Liver (tissue), 3 donors: ENCODE results near the gene TMEM213.

Experiments used
- ATF3 ChIP-seq: IDR thresholded peaks from 2 replicates; pipeline ENCODE4 v1.6.1; 2016; ENCODE audit warnings: antibody characterized with exemption
- FOXA1 ChIP-seq: IDR thresholded peaks from 2 replicates; pipeline ENCODE4 v1.6.1; 2016; ENCODE audit warnings: antibody characterized with exemption
- GABPA ChIP-seq, 2 donors: IDR thresholded peaks in 1 of 2; conservative IDR thresholded peaks in 1 of 2; 2 replicates each; pipeline ENCODE4 v1.6.1; 2016; ENCODE audit warnings: antibody characterized with exemption in 2 of 2, mild to moderate bottlenecking in 1 of 2, moderate library complexity in 1 of 2
- HNF4A ChIP-seq, 2 donors: conservative IDR thresholded peaks; 2 replicates each; pipeline ENCODE4 v1.6.1; 2016; ENCODE audit warnings: antibody characterized with exemption in 2 of 2, mild to moderate bottlenecking in 2 of 2
- JUND ChIP-seq, 2 donors: IDR thresholded peaks; 2 replicates each; pipeline ENCODE4 v1.6.1; 2016; ENCODE audit warnings: antibody characterized with exemption in 2 of 2
- MAX ChIP-seq: IDR thresholded peaks from 2 replicates; pipeline ENCODE4 v1.6.1; 2016; ENCODE audit warnings: antibody characterized with exemption
- RAD21 ChIP-seq, 2 donors: IDR thresholded peaks; 2 replicates each; pipeline ENCODE4 v1.6.1; 2016; ENCODE audit warnings: antibody characterized with exemption in 2 of 2, mild to moderate bottlenecking in 2 of 2
- RXRA ChIP-seq, 2 donors: IDR thresholded peaks; 2 replicates each; pipeline ENCODE4 v1.6.1; 2017 to 2018; ENCODE audit warnings: antibody characterized with exemption in 2 of 2, mild to moderate bottlenecking in 1 of 2
- TAF1 ChIP-seq: conservative IDR thresholded peaks from 2 replicates; pipeline ENCODE4 v1.6.1; 2016; ENCODE audit warnings: antibody characterized with exemption, mild to moderate bottlenecking
- YY1 ChIP-seq: IDR thresholded peaks from 2 replicates; pipeline ENCODE4 v1.6.1; 2016; ENCODE audit warnings: antibody characterized with exemption, mild to moderate bottlenecking
- ZBTB33 ChIP-seq: IDR thresholded peaks from 2 replicates; pipeline ENCODE4 v1.6.1; 2016; ENCODE audit warnings: antibody characterized with exemption
- TF ChIP-seq, protein P1 (sequence below): fragments of 150-350 bp; IDR thresholded peaks from 2 replicates; pipeline ENCODE4 v1.5.1; 2017; ENCODE audit warnings: improper control_type of control experiment, low read depth, low read length; ENCODE audit not compliant: missing input control
- TF ChIP-seq, protein P2 (sequence below): IDR thresholded peaks from 2 replicates; pipeline ENCODE4 v1.6.1; 2016; ENCODE audit warnings: antibody characterized with exemption, mild to moderate bottlenecking
- donor health status: healthy.
- donor health status: healthy.

DNA sequence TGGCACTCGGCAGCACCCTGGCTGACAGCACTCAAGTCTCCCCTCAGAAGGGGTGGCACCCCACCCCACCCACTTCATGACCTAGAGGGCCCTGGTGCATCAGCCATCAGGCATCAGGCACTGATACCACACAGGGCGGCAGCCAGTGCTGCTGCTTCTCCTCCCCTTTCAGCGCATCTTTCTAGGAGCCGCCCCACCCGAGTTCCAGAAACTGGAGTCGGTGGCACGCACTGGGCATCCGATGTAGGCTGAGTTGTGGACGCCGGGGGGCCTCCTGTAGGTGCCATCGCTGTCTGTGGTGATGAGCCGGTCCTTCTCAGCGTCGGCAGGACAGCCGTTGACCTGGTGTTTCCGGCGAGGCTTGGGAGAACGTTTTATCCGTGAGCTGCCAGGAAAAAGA lies 70.0 kb downstream of the TMEM213 start:
- TF ChIP-seq, protein P1, sequence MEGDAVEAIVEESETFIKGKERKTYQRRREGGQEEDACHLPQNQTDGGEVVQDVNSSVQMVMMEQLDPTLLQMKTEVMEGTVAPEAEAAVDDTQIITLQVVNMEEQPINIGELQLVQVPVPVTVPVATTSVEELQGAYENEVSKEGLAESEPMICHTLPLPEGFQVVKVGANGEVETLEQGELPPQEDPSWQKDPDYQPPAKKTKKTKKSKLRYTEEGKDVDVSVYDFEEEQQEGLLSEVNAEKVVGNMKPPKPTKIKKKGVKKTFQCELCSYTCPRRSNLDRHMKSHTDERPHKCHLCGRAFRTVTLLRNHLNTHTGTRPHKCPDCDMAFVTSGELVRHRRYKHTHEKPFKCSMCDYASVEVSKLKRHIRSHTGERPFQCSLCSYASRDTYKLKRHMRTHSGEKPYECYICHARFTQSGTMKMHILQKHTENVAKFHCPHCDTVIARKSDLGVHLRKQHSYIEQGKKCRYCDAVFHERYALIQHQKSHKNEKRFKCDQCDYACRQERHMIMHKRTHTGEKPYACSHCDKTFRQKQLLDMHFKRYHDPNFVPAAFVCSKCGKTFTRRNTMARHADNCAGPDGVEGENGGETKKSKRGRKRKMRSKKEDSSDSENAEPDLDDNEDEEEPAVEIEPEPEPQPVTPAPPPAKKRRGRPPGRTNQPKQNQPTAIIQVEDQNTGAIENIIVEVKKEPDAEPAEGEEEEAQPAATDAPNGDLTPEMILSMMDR = no peak
- TF ChIP-seq RXRA (IDR thresholded peaks at IDR 0.05) (no peak), TAF1 (no peak), HNF4A (conservative IDR thresholded peaks at IDR 0.05) (no peak), JUND (IDR thresholded peaks at IDR 0.05) (no peak), MAX (no peak), YY1 (no peak), RAD21 (IDR thresholded peaks at IDR 0.05) (no peak), ZBTB33 (no peak), GABPA (IDR thresholded peaks at IDR 0.05 in 1 of 2, conservative IDR thresholded peaks at IDR 0.05 in 1 of 2) (no peak), ATF3 (no peak), FOXA1 (no peak)
- TF ChIP-seq, protein P2, sequence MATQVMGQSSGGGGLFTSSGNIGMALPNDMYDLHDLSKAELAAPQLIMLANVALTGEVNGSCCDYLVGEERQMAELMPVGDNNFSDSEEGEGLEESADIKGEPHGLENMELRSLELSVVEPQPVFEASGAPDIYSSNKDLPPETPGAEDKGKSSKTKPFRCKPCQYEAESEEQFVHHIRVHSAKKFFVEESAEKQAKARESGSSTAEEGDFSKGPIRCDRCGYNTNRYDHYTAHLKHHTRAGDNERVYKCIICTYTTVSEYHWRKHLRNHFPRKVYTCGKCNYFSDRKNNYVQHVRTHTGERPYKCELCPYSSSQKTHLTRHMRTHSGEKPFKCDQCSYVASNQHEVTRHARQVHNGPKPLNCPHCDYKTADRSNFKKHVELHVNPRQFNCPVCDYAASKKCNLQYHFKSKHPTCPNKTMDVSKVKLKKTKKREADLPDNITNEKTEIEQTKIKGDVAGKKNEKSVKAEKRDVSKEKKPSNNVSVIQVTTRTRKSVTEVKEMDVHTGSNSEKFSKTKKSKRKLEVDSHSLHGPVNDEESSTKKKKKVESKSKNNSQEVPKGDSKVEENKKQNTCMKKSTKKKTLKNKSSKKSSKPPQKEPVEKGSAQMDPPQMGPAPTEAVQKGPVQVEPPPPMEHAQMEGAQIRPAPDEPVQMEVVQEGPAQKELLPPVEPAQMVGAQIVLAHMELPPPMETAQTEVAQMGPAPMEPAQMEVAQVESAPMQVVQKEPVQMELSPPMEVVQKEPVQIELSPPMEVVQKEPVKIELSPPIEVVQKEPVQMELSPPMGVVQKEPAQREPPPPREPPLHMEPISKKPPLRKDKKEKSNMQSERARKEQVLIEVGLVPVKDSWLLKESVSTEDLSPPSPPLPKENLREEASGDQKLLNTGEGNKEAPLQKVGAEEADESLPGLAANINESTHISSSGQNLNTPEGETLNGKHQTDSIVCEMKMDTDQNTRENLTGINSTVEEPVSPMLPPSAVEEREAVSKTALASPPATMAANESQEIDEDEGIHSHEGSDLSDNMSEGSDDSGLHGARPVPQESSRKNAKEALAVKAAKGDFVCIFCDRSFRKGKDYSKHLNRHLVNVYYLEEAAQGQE = no peak
